ENCODE data around the gene USP12.

GRCh38 chr13:27038323-27038722 lies 133.3 kb downstream of the USP12 start:
- TF ChIP-seq CTCF (IDR thresholded peaks at IDR 0.05; ENCODE audit: low read depth, low read length, missing input control) (no peak), MAX (IDR thresholded peaks at IDR 0.05) (no peak), JUND (IDR thresholded peaks at IDR 0.05) (no peak), YY1 (IDR thresholded peaks at IDR 0.05) (no peak), GABPA (IDR thresholded peaks at IDR 0.05 in 1 of 2, conservative IDR thresholded peaks at IDR 0.05 in 1 of 2) (no peak), HNF4G (IDR thresholded peaks at IDR 0.05) (no peak), EGR1 (IDR thresholded peaks at IDR 0.05; ENCODE audit: low read depth in 2 of 2) (no peak), FOXA1 (IDR thresholded peaks at IDR 0.05) (no peak)

Data from liver (tissue), 3 donors.